ENCODE data around the gene ABRACL. TPM values are rescaled to one million over a fixed set of nuclear protein-coding genes. Genes with fewer than 3 reads are reported as not detected.

The ABRACL gene
- total and polyA plus RNA-seq, 2 donors (not counting 3 experiments of a cell fraction or from before 2014, with no cell fraction given): 54.4 to 87.4 TPM

- intact Hi-C loops (cut with micrococcal nuclease) (loop anchor here (5.0 kb wide), 3 partner anchors 79 to 574 kb away; no protein-coding TSS in a partner anchor), dilution Hi-C loops (cut with MboI; ENCODE audit: extremely low pct_ligation_motif_present, low sequenced_read_pairs) (no loop called here)
- peaks cover 60% of the 10 kb centered on the region for H3K79me2 ChIP-seq (ENCODE audit: control insufficient read depth, insufficient read depth, low read length)
- DNase-seq (ENCODE audit: low read depth, low spot score): peak; percentile 54
- no peaks in the 10 kb centered on the region for H3K9me3 ChIP-seq (replicated peaks; ENCODE audit: control insufficient read depth, insufficient read depth, low read length)
- peak; percentile 68 for FAIRE-seq
- CTCF ChIA-PET: interaction anchor here (0.6 to 7.7 kb wide), 10 partner anchors 11 to 378 kb away, joined by 3 to 78 read pairs (median 4); no protein-coding TSS in a partner anchor
- peaks cover 4% of the 10 kb centered on the region for H4K20me1 ChIP-seq (replicated peaks; ENCODE audit: control insufficient read depth, extremely low read depth, insufficient read depth, low read length)
- H3K9me1 ChIP-seq (replicated peaks; ENCODE audit: control insufficient read depth, extremely low read depth, insufficient read depth, low read length): no peaks in the 10 kb centered on the region
- POLR2A ChIA-PET: interaction anchor here (0.7 kb wide), 1 partner anchor 36 kb away, joined by 3 read pairs; no protein-coding TSS in a partner anchor
- TF ChIP-seq MYC (IDR thresholded peaks at IDR 0.05; ENCODE audit: low read depth, low read length) (no peak), GATA2 (IDR thresholded peaks at IDR 0.05; ENCODE audit: insufficient read depth, insufficient read length, low read depth, low read length) (peak; percentile 54), POLR2AphosphoS5 (IDR thresholded peaks at IDR 0.05; ENCODE audit: insufficient read depth, low read depth, low read length) (no peak)
- H3K4me2 ChIP-seq (ENCODE audit: insufficient read depth, low read length): peak overlapping the region; percentile 90
- peaks cover 12% of the 10 kb centered on the region for H3K4me1 ChIP-seq (ENCODE audit: control insufficient read depth, extremely low read depth, insufficient read depth, low read length)
- no peaks in the 10 kb centered on the region for H3K36me3 ChIP-seq (ENCODE audit: control insufficient read depth in 2 of 2, extremely low read depth in 1 of 2, insufficient read depth in 2 of 2, low read length in 2 of 2)
- H3K27me3 ChIP-seq (ENCODE audit: control insufficient read depth in 2 of 2, insufficient read depth in 2 of 2, low read length in 2 of 2): no peaks in the 10 kb centered on the region
- peak overlapping the region in 2 of 3 experiments; percentile 52 to 66 for H3K4me3 ChIP-seq (replicated peaks in 1 of 3; ENCODE audit: insufficient read depth in 1 of 3, low read depth in 1 of 3, low read length in 3 of 3)
- H2AFZ ChIP-seq (ENCODE audit: low read depth, low read length): no peak overlapping the region
- no peak overlapping the region for H3K27ac ChIP-seq (ENCODE audit: insufficient read depth, low read depth, low read length)
- H3K9ac ChIP-seq (replicated peaks; ENCODE audit: extremely low read depth, insufficient read depth, low read length): peak overlapping the region; percentile 92
- BruUV-seq (replicated peaks): no TSS peak
Observed at GRCh38 chr6:138986578-138986977, 42.0 kb upstream of the ABRACL start.

GRCh38 chr6:138987080-138987642 is 41.4 kb upstream of the ABRACL start:
- dilution Hi-C loops (cut with MboI; ENCODE audit: extremely low pct_ligation_motif_present, low sequenced_read_pairs) (no loop called here), intact Hi-C loops (cut with micrococcal nuclease) (loop anchor here (5.0 kb wide), 3 partner anchors 80 to 575 kb away; no protein-coding TSS in a partner anchor)
- ChIA-PET POLR2A (interaction anchor here (0.7 to 0.8 kb wide), 2 partner anchors 17 to 36 kb away, joined by 3 read pairs; no protein-coding TSS in a partner anchor), CTCF (interaction anchor here (0.6 to 7.7 kb wide), 9 partner anchors 12 to 378 kb away, joined by 3 to 78 read pairs (median 6); no protein-coding TSS in a partner anchor)
- Histone ChIP-seq H3K9ac (replicated peaks; ENCODE audit: extremely low read depth, insufficient read depth, low read length) (peak overlapping the region; percentile 92), H3K36me3 (ENCODE audit: control insufficient read depth in 2 of 2, extremely low read depth in 1 of 2, insufficient read depth in 2 of 2, low read length in 2 of 2) (no peaks in the 10 kb centered on the region), H3K27me3 (ENCODE audit: control insufficient read depth in 2 of 2, insufficient read depth in 2 of 2, low read length in 2 of 2) (no peaks in the 10 kb centered on the region), H4K20me1 (replicated peaks; ENCODE audit: control insufficient read depth, extremely low read depth, insufficient read depth, low read length) (peaks cover 4% of the 10 kb centered on the region), H3K4me1 (ENCODE audit: control insufficient read depth, extremely low read depth, insufficient read depth, low read length) (peaks cover 12% of the 10 kb centered on the region), H3K4me3 (replicated peaks in 1 of 3; ENCODE audit: insufficient read depth in 1 of 3, low read depth in 1 of 3, low read length in 3 of 3) (peak overlapping the region; percentile 52 to 97 (median 66)), H3K4me2 (ENCODE audit: insufficient read depth, low read length) (peak overlapping the region; percentile 90), H2AFZ (ENCODE audit: low read depth, low read length) (peak overlapping the region; percentile 69), H3K9me3 (replicated peaks; ENCODE audit: control insufficient read depth, insufficient read depth, low read length) (no peaks in the 10 kb centered on the region), H3K79me2 (ENCODE audit: control insufficient read depth, insufficient read depth, low read length) (peaks cover 54% of the 10 kb centered on the region), H3K9me1 (replicated peaks; ENCODE audit: control insufficient read depth, extremely low read depth, insufficient read depth, low read length) (no peaks in the 10 kb centered on the region), H3K27ac (ENCODE audit: insufficient read depth, low read depth, low read length) (peak overlapping the region; percentile 58)
- FAIRE-seq (peak; percentile 59), DNase-seq (ENCODE audit: low read depth, low spot score) (peak; percentile 34)
- TF ChIP-seq GATA2 (IDR thresholded peaks at IDR 0.05; ENCODE audit: insufficient read depth, insufficient read length, low read depth, low read length) (no peak), MYC (IDR thresholded peaks at IDR 0.05; ENCODE audit: low read depth, low read length) (no peak), EZH2 (IDR thresholded peaks at IDR 0.05; ENCODE audit: borderline replicate concordance, low read depth, low read length, severe bottlenecking) (no peak), POLR2AphosphoS5 (IDR thresholded peaks at IDR 0.05; ENCODE audit: insufficient read depth, low read depth, low read length) (no peak), MAX (IDR thresholded peaks at IDR 0.05; ENCODE audit: insufficient read depth, insufficient read length) (no peak), POLR2A (IDR thresholded peaks at IDR 0.05; ENCODE audit: low read depth, low read length) (no peak), JUN (IDR thresholded peaks at IDR 0.05; ENCODE audit: borderline replicate concordance, insufficient read depth, insufficient read length, low read depth) (no peak), CTCF (IDR thresholded peaks at IDR 0.05; ENCODE audit: extremely low read depth in 1 of 2, insufficient read depth in 1 of 2, low read depth in 1 of 2, low read length in 2 of 2) (no peak), FOS (IDR thresholded peaks at IDR 0.05; ENCODE audit: borderline replicate concordance, insufficient read depth, low read length) (no peak)
- BruUV-seq (replicated peaks): no TSS peak
